HG03520 (cell line): ENCODE measurements around the gene TGFBR3.

Source experiments
- ATAC-seq: cut with Tn5 transposase; IDR thresholded peaks from one replicate; pipeline ENCODE4 v1.9.1; 2021; ENCODE audit warnings: mild to moderate bottlenecking, moderate library complexity; ENCODE audit not compliant: unreplicated experiment

Gene TGFBR3

GRCh38 chr1:91885716-91886506, at the start of gene TGFBR3:
TGFBR3 (minus strand) TSS chr1:91886151; CDS start chr1:91861531, 24,620 bp downstream.
- ATAC-seq = peak; percentile 61

DNA sequence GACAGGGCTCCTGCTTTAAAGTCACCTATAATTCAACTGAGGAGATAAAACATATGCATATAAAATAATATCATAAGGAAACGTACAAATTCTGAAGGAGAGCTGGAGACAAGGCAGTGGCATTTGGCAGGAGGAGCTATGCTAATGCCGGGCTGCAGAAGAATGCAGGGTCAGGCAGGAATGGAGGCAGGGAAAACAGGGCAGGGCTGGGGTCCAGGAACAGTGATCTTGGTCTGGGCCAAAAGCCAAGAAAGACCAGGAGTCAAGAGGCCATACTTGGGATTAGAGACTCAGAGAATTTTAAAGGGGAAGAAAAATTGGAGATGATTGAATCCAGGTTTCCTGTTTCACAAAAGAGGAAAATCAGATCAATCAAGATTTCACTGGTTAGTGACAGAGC, 43.3 kb upstream of the TGFBR3 start:
- no peak for ATAC-seq

DNA sequence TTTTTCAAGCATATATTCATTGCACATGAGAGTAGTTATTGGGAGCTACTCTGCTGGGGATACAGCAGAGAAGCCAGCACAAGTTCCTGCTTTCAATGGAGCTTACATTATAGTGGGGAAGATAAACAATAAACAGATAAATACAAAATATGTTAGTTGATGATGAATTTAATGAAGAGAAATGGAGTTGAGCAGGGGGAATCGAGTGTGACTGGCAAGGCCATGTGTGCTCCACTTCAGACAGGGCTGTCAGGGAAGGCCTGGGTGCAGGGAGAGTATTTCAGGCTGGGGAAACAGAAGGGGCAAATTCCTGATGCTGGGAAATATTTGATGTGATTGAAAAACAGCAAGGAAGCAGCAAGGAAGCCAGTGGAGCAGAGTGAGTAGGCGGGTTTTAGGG, 42.1 kb upstream of the TGFBR3 start:
- no peak for ATAC-seq

DNA sequence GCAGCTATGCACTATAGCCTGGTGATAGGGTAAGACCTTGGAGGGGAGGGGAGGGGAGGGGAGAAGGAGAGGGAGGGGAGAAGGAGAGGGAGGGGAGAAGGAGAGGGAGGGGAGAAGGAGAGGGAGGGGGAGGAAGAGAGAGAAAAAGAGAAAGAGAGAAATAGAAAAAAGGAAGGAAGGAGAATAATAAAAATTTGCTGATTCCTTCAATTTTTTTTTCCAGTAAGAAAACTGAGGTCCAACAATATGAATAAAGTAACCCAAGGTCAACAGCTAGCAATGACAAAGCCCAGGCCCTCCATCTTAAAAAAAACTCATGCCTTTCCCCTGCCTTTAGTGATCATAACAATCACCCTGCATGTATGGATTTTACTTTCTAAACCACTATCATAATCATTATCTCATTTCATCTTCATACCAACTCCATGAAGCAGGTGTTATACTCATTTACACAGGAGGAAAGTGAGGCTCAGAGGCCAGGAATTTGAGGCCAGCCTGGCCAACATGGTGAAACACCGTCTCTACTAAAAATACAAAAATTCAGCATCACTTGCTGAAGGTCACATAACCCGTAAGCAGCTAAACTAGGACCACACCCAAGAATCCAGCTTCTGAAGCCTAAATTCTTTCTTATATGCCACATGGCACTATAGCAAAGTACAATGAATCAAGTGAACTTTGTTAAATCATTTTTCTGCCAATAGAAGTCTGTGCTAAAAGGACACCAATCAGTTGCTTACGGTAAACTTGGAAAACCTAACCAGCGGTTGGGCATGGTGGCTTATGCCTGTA, 39.9 kb upstream of the TGFBR3 start:
- ATAC-seq = no peak

- ATAC-seq = no peak
These were observed 38.2 kb upstream of the TGFBR3 start for GRCh38 chr1:91924146-91924545.

- no peak for ATAC-seq
These were observed 34.0 kb upstream of the TGFBR3 start for GRCh38 chr1:91919962-91920361.

GRCh38 chr1:91916811-91917460, 31.0 kb upstream of the TGFBR3 start:
- no peak for ATAC-seq

GRCh38 chr1:91916046-91916445, 30.1 kb upstream of the TGFBR3 start:
- no peak for ATAC-seq

DNA sequence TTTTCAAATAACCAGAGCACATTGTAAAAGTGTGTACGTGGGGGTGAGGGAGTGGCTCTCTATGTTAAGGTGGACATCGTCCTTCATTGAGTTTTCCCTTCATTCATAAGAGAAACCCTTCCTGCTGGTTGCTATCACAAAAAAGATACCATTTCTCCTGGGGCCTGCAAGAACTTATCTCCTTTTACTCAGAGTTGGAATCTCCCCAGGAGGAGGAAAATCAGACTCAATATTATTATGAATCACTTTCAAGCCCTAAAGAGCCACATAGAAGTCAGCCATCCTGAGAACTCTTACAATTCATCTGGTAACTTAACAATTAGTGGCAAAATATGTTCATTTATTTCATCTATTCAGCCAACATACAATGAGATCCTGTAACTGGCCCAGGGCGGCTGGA, 27.1 kb upstream of the TGFBR3 start:
- no peak for ATAC-seq

GRCh38 chr1:91912266-91912665, 26.3 kb upstream of the TGFBR3 start:
- no peak for ATAC-seq

DNA sequence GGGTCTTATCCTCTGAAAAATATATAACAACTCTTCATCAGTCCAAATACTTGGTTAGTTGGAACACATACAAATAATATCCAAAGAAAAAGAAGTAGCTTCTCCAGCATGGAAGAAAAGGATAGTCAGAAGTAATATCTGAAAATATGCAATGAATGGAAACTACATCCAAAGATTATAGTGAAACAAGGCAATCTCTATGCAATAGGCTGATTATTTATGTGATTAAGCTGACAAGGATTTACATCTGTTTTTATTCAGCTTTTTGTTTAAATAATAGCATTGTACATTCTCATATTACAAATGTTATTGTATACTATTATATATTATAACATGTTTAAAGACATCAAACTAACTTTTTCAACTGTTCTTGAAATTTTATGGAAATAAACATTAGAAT, 15.3 kb upstream of the TGFBR3 start:
- no peak for ATAC-seq

DNA sequence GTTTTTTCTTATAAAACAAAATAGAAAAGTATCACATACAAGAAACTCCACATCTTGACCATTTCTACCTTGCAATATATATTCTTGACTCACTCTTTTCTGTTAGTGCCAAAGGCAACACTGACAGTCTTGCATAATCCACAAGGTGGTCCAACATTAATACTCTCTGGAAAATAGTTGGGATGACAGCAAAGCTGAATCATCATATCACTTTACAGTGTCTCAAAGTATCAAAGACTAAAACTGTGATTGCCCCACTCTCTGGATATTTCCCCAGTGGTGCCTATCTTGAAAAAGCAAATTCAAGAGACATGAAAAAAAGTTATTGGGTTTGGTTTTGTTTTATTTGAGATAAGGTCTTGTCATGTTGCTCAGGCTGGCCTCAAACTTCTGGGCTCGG, 14.6 kb upstream of the TGFBR3 start:
- ATAC-seq = no peak

DNA sequence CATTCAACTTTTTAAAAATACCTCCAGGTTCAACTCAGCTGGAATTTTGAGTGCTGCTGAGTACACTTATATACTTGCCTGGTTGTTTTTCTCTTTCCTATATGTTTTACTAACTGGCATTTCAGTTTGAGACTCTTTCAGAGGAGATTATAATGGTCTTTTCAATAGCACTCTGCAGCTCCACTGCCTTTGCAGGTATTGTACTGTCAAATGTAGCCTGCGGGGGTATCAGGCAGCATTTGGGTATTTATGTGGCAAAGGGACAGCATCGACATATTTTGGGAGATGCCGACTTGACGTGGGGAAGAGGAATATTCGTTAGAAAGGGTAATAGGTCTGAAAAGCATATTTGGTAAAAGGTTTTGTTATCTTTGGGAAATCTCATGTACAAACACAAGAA, 11.1 kb upstream of the TGFBR3 start:
- ATAC-seq = no peak

DNA sequence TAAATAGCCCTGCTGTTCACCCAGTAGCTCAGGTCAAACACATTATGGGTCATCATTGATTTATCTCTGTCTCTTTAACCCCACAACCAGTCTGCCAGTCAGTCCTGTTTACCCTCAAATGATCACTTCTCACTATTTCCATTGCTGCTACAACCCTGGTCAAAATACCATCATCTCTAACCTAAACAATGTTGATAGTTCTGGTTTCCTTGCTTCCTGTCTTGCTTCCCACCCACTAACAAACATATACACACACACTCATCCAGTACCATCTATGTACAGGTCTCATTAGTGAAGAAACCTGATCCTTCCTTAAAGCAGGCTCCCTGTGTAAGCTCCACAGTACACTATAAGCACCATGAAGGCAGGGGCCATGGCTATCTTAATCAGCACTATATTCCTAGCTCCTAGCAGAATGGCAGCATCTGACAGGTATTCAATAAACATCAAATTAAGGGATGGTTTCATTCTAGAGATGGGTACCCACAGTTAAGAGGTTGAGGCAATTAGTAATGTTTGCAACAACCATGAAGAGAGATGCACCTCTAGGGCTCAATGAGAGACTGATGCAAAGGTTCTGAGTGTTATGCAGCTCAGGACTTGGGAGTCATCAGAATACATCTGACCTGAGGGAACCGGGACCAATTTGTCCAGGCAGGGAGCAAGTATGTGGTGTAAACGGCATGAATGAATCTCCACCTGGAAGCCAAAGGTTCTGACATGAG, 10.0 kb upstream of the TGFBR3 start:
- ATAC-seq = no peak

DNA sequence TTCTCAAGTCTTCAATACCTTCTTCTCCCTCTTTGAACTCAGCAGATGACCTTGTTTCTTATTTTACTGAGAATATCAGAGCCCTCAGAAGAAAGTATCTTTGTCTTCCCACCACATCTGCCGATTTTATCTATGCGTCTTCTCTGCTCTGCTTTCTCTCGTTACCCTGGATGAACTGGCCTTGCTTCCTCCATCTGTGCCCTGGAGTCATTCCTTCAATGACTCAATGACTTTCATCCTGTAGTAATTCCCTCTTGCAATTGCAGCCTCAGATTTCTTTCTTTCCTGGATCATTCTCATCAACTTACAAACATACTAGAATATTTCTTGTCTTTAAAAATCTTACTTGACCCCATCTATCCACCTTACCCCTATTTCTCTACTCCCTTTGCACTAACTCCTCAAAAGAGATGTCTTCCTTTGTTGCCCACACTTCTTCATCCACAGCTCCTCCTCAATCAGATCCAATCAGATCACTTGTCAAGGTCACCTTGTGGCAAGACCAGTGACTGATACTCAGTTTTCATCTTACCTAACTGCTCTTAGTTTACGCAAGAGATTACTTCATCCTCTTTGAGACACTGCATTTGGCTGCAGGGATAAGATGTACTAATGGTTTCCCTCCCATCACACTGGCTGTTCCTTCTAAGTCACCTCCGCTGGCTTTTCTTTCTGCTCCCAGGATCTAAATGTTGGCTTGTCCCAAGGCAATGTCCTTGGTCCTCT, 8.2 kb upstream of the TGFBR3 start:
- no peak for ATAC-seq

DNA sequence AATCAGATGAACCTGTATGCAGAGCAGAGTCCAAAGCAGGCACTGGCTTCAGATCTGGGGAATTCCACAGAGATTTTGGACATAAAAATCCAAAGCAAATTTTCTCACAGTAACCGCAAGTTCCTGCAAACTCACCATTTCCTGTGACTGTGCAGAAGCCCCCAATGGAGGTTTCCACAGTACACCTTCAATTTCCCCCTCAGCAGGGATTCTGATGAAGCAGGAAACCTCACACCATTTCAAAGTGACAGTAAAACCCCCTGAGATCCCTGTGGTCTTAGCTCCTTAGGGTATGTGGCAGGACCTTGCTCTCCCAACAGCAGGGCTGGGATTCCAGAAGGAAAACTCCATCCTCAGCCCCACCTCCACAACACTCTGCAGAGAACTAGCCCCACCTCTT, 6.0 kb upstream of the TGFBR3 start:
- no peak for ATAC-seq

DNA sequence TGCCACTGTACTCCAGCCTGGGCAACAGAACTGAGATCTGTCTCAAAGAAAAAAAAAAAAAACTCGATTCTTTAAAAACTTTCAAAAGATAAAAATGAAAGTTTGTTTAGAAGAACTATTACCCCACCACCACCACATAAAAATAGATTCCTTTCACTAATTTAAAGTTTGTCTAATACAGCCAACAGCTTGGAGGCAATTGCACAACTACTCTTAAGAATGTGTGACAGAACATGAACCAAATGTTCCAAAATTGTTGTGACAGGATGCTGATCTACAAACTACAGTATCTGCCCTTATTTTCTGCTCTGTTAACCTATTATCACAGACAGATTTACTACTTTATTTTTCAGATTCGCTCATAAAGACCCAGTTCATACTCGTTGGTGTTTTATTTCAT, 5.5 kb upstream of the TGFBR3 start:
- no peak for ATAC-seq

DNA sequence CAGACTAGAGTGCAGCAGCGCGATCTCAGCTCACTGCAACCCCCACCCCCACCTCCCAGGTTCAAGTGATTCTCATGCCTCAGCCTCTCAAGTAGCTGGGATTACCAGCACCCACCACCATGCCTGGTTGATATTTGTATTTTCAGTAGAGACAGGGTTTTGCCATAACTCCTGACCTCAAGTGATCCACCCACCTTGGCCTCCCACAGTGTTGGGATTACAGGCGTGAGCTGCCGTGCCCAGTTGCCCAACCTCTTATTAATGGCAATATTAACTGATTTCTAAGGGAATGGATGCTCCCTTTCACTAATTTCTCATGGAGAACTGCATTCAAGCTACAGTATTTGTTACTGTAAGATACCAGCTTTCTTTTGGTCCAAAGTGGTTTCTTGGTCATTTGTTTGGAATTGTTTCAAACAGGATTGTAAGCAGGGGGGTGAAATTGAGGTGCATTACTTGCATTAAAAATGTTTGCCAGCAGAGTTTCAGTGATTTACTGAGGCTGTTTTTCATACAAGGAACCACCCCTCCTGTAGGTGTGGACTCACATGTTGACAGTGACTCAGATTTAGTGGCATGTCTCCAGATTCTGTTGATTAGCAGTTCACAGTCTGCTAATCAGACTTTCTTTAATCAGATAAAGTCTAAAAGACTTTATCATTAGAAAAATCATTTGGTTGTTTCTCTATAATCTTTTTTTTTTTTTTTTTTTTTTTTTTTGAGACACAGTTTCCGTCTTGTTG, 3.9 kb upstream of the TGFBR3 start:
- no peak for ATAC-seq

- ATAC-seq = no peak
These were observed 687 bp downstream of the TGFBR3 start for GRCh38 chr1:91885213-91885715.
